ENCODE data around the gene ITM2C.
A peak's percentile ranks its signal among the peaks of the same experiment; 100 is the strongest.

The ITM2C gene

DNA sequence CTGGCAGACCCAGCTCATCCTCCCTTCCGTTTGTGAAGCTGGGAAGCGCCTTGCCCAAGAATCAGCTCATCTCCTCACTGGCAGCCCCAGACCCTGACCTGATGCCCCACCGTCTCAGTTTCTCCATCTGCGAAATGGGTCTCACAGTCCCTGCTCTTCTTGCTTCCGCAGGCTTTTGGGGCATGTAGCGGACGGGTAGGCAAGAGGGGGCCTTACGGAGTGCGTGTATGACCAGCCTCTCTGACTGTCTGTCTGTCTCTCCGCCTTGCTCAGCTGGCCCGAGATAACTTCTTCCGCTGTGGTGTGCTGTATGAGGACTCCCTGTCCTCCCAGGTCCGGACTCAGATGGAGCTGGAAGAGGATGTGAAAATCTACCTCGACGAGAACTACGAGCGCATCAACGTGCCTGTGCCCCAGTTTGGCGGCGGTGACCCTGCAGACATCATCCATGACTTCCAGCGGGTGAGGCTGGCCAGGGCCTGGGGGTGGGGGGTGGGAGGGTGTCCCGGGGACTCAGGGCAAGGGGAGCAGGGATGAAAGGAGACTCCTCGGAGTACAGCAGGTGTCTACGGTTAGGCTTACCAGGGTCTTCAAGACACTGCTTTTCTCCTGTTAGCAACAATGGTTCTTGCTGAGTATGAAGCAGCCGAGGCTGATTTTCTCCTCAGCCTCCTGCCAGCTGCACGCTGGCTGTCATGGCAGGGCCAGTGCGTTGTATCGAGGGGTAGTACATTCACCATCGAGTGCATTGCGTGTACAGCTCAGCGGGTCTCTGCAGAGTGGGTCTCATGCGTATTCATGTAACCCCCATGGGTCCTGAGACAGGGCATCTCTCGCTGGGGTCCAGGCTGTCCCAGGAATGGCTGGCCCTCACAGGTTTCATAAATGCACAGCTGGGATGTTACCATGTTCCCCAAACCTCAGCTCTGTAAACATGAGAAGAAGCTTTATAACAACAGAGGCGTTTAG lies 10.9 kb downstream of the ITM2C start:
- H3K4me3 Mint-ChIP-seq: no peak overlapping the region
- H3K27ac Mint-ChIP-seq: no peak overlapping the region

DNA sequence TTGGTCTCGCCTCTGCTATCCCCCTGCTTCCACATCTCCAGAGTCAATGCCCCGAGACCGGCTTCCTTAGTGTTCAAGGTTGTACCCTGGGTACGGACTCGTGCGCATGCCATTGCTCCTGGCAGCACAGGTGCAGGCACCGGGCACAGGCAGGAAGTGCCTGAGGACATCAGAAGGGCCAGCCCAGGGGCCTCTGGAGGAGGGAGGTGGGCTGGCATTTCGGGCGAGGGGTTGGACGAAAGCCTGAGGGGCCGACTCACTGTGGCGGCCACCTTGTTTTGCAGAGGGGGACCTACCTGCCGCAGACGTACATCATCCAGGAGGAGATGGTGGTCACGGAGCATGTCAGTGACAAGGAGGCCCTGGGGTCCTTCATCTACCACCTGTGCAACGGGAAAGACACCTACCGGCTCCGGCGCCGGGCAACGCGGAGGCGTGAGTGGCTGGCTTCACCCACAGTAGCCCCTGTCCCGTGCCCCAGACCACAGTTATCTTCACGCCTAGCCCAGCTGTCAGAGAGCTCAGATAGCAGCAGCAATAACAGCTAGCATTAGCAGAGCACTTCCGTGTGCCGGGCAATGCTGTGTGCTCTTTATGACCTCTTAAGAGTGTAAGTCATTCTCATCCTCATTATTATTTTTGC lies 12.5 kb downstream of the ITM2C start:
- H3K9me3 Mint-ChIP-seq: no peaks in the 10 kb centered on the region
- H3K27ac Mint-ChIP-seq: no peak overlapping the region
- no peaks in the 10 kb centered on the region for H3K27me3 Mint-ChIP-seq
- H3K4me1 Mint-ChIP-seq: peaks cover 21% of the 10 kb centered on the region
- no peak overlapping the region for H3K4me3 Mint-ChIP-seq
- H3K36me3 Mint-ChIP-seq: peaks cover 3% of the 10 kb centered on the region

More for the DNA sequence above, 10.9 kb downstream of the ITM2C start:
- H3K9me3 Mint-ChIP-seq: no peaks in the 10 kb centered on the region
- no peaks in the 10 kb centered on the region for H3K27me3 Mint-ChIP-seq
- peaks cover 3% of the 10 kb centered on the region for H3K36me3 Mint-ChIP-seq
- H3K4me1 Mint-ChIP-seq: peaks cover 22% of the 10 kb centered on the region

DNA sequence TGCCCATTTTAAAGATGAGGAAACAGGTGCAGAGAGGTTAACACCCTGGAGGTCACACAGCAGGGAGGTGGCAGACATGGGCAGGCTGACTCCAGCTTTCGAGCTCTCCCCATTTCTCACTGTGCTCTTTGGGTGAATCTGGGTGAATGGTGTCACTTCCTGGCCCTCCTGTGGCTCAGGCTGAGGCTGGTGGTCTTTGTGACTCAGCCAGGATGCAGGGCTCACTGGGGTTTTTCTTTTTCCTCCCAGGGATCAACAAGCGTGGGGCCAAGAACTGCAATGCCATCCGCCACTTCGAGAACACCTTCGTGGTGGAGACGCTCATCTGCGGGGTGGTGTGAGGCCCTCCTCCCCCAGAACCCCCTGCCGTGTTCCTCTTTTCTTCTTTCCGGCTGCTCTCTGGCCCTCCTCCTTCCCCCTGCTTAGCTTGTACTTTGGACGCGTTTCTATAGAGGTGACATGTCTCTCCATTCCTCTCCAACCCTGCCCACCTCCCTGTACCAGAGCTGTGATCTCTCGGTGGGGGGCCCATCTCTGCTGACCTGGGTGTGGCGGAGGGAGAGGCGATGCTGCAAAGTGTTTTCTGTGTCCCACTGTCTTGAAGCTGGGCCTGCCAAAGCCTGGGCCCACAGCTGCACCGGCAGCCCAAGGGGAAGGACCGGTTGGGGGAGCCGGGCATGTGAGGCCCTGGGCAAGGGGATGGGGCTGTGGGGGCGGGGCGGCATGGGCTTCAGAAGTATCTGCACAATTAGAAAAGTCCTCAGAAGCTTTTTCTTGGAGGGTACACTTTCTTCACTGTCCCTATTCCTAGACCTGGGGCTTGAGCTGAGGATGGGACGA lies 13.2 kb downstream of the ITM2C start:
- H3K4me3 Mint-ChIP-seq: no peak overlapping the region
- H3K27me3 Mint-ChIP-seq: no peaks in the 10 kb centered on the region
- peaks cover 3% of the 10 kb centered on the region for H3K36me3 Mint-ChIP-seq
- peaks cover 17% of the 10 kb centered on the region for H3K4me1 Mint-ChIP-seq
- no peaks in the 10 kb centered on the region for H3K9me3 Mint-ChIP-seq
- H3K27ac Mint-ChIP-seq: no peak overlapping the region

DNA sequence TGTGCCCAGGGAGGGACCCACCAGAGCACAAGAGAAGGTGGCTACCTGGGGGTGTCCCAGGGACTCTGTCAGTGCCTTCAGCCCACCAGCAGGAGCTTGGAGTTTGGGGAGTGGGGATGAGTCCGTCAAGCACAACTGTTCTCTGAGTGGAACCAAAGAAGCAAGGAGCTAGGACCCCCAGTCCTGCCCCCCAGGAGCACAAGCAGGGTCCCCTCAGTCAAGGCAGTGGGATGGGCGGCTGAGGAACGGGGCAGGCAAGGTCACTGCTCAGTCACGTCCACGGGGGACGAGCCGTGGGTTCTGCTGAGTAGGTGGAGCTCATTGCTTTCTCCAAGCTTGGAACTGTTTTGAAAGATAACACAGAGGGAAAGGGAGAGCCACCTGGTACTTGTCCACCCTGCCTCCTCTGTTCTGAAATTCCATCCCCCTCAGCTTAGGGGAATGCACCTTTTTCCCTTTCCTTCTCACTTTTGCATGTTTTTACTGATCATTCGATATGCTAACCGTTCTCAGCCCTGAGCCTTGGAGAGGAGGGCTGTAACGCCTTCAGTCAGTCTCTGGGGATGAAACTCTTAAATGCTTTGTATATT lies 14.0 kb downstream of the ITM2C start:
- Mint-ChIP-seq H3K9me3 (no peaks in the 10 kb centered on the region), H3K27ac (no peak overlapping the region), H3K27me3 (no peaks in the 10 kb centered on the region), H3K4me3 (no peak overlapping the region), H3K36me3 (peaks cover 3% of the 10 kb centered on the region), H3K4me1 (peaks cover 17% of the 10 kb centered on the region)

DNA sequence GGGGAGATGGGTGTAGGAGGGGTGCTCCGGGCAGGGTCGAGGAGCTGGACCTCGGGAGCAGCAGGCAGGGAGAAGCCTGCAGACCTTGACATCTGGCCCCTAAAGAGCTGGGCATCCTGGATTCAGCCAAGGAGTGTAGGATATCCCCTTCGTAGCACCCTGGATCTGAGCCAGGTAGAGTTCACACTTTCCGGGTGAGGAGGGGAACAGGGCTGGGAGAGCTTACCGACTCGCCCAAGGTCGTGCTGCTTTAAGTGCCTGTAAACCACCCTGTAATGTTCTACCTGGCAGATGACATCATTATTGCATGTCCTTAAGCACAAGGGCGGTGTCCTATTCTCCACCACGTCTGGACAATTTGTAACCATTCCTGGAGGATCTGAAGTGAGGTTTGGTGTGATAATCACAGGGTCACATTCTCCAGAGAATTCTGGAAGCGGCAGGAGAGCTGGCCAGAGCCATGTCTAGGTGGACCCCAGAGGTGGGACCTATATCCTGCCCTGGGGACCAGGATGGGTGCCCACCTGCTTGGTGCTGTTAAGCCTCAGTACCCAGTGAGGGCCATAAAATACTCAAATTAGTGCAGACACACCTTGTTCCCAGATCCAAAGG lies 14.6 kb downstream of the ITM2C start:
- Mint-ChIP-seq H3K36me3 (peaks cover 3% of the 10 kb centered on the region), H3K4me1 (peaks cover 15% of the 10 kb centered on the region), H3K9me3 (no peaks in the 10 kb centered on the region), H3K27me3 (no peaks in the 10 kb centered on the region), H3K4me3 (no peak overlapping the region), H3K27ac (peak overlapping the region; percentile 51)

DNA sequence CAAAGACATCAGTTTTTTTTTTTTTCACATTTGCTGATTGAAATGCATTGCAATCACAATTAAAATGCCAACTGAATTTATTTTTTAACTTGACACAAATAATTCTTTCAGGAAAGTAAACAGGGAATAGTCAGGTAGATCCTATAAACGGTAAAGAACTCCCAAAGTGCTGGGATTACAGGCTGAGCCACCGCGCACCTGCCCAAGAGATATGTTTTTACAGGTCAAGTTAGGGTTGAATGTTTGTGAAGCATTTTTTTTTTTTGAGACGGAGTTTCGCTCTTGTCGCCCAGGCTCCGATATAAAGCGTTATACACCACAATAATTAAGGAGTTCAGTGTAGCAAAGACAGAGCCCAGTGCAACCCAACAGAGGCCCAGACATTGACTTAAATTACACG lies 15.1 kb downstream of the ITM2C start:
- no peak overlapping the region for H3K27ac Mint-ChIP-seq
- peaks cover 3% of the 10 kb centered on the region for H3K36me3 Mint-ChIP-seq

DNA sequence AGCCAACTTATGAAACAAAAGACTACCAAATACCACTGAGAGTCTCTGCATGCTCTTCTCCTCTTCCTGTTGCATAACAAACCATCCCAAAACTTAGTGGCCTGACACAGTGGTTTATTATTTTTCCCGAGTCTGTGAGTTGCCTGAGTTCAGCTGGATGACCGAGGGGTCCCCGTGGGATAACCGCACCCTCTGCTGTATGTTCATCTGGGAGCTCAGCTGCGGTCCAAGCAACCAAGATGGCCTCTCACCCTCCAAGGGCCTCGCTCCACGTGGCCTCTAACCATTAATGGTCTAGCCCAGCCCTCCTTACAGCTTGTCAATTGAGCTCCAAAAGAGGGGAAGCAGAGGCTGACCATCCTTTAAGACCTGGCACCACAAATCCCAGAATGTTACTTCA lies 17.1 kb downstream of the ITM2C start:
- Mint-ChIP-seq H3K9me3 (no peaks in the 10 kb centered on the region), H3K27me3 (no peaks in the 10 kb centered on the region), H3K4me1 (peaks cover 13% of the 10 kb centered on the region), H3K27ac (no peak overlapping the region), H3K4me3 (no peak overlapping the region), H3K36me3 (peaks cover 3% of the 10 kb centered on the region)

More for the DNA sequence above, 15.1 kb downstream of the ITM2C start:
- H3K9me3 Mint-ChIP-seq: no peaks in the 10 kb centered on the region
- no peak overlapping the region for H3K4me3 Mint-ChIP-seq
- peaks cover 13% of the 10 kb centered on the region for H3K4me1 Mint-ChIP-seq
- H3K27me3 Mint-ChIP-seq: no peaks in the 10 kb centered on the region

DNA sequence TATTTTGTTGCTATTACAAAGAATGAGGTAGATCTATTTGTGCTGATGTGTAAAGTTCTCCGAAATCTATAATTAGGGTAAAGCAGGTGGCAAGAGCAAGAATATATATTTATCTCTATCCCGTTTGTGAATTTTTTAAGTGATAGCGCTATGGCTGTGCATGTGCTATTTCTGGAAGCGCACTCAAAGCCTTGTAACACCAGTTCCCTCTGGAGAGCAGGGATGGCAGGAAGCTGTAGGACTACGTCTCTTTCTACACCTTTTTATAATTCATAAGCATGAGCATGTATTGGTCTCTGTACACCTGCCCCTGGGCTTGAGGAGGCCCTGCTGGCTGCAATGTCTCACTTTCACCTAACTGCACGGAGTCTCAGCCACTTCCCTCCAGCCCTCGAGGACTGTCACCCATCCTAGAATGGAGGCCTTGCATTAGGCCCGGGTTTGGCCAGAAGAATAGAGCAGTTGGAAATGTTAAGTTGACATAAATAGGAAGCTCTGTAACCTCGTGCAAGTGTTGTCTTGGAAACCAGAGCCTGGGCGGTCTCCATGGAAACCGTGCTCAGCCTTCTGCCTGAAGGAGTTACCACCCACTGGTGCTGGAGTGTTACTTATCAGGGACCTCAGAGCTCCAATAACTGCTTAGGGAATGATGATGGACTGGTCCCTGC lies 20.9 kb downstream of the ITM2C start:
- Mint-ChIP-seq H3K4me3 (no peak overlapping the region), H3K9me3 (no peaks in the 10 kb centered on the region), H3K4me1 (peaks cover 5% of the 10 kb centered on the region), H3K36me3 (no peaks in the 10 kb centered on the region), H3K27ac (no peak overlapping the region), H3K27me3 (peaks cover 1% of the 10 kb centered on the region)

DNA sequence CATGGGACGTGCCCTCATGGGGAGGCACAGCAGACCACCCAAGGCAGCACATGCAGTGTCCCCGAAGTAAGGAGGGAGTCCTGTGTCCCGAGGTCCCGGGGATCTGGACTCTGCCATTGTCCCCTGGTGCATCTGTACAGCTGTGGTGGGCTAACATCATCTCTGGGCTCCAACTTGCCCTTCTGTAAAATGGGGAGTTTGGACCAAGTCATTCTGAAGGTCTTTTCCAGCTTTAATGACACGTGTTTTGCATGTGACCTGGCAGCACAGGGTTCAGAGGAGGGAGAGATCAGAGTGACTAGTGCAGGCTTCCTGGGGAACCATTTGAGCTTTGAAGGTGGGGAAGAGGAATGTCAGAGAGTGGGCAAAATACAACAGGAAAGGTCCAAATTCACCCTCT lies 21.5 kb downstream of the ITM2C start:
- Mint-ChIP-seq H3K9me3 (no peaks in the 10 kb centered on the region), H3K27ac (no peak overlapping the region), H3K4me1 (peaks cover 5% of the 10 kb centered on the region), H3K27me3 (peaks cover 1% of the 10 kb centered on the region), H3K36me3 (no peaks in the 10 kb centered on the region), H3K4me3 (no peak overlapping the region)

DNA sequence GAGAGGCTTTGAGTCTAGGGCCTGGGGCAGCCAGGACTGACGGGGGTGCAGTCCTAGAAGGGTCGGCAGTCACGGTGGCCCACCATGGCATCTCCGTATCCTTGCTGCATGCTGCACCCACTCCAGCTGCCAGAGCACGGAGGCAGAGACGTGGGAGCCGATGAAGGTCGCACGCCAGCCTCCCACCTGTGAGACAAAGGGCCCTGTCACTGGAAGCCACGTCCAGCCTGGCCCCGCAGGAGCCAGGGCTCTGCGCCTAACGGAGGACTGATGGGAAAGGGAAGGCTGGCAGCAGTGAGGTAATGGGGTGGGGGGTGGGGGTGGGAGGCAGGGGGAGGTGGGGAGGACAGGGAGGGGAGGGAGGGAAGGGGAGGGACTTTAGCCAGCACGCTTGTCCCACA lies 21.9 kb downstream of the ITM2C start:
- Mint-ChIP-seq H3K4me1 (peaks cover 5% of the 10 kb centered on the region), H3K9me3 (no peaks in the 10 kb centered on the region)

DNA sequence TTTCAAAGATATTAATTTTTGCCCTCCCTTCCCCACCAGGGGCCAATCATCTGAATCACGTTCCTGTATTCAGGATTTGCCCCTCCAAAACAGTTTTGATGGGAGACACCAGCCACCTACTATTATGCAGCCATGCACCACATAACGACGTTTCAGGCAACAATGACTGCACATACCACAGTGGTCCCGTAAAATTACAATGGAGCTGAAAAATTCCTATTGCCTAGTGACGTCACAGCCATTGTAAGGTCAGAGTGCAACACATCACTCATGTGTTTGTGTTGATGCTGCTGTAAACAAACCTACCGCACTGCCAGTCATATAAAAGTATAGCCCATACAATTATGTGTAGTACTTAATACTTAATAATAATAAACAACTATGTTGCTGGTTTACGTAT lies 22.6 kb downstream of the ITM2C start:
- H3K4me3 Mint-ChIP-seq: no peak overlapping the region
- no peaks in the 10 kb centered on the region for H3K9me3 Mint-ChIP-seq
- peaks cover 5% of the 10 kb centered on the region for H3K4me1 Mint-ChIP-seq
- peaks cover 3% of the 10 kb centered on the region for H3K27me3 Mint-ChIP-seq
- H3K36me3 Mint-ChIP-seq: no peaks in the 10 kb centered on the region
- no peak overlapping the region for H3K27ac Mint-ChIP-seq

More for the DNA sequence above, 21.9 kb downstream of the ITM2C start:
- H3K4me3 Mint-ChIP-seq: no peak overlapping the region
- H3K36me3 Mint-ChIP-seq: no peaks in the 10 kb centered on the region
- no peak overlapping the region for H3K27ac Mint-ChIP-seq
- H3K27me3 Mint-ChIP-seq: peaks cover 1% of the 10 kb centered on the region

DNA sequence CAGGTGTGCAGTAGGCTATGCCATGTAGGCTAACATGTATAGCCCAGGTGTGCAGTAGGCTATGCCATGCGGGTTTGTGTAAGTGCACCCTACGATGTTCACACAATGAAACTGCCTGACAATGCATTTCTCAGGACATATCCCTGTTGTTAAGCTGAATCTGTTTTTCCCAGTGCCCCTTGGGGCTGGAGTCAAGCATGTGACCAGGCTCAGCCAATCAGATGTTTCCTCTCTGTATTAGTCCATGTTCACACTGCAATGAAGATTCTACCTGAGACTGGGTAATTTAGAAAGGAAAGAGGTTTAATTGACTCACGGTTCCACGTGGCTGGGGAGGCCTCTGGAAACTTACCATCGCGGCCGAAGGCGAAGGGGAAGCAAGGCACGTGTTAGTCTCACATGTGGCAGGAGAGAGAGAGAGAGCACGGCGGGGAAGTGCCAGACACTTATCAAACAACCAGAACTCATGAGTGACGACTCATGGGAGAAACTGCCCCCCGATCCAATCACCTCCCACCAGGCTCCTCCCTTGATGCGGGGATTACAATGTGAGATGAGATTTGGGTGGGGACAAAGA lies 24.2 kb downstream of the ITM2C start:
- Mint-ChIP-seq H3K27ac (no peak overlapping the region), H3K4me1 (no peaks in the 10 kb centered on the region), H3K4me3 (no peak overlapping the region), H3K36me3 (no peaks in the 10 kb centered on the region), H3K9me3 (no peaks in the 10 kb centered on the region), H3K27me3 (peaks cover 4% of the 10 kb centered on the region)

DNA sequence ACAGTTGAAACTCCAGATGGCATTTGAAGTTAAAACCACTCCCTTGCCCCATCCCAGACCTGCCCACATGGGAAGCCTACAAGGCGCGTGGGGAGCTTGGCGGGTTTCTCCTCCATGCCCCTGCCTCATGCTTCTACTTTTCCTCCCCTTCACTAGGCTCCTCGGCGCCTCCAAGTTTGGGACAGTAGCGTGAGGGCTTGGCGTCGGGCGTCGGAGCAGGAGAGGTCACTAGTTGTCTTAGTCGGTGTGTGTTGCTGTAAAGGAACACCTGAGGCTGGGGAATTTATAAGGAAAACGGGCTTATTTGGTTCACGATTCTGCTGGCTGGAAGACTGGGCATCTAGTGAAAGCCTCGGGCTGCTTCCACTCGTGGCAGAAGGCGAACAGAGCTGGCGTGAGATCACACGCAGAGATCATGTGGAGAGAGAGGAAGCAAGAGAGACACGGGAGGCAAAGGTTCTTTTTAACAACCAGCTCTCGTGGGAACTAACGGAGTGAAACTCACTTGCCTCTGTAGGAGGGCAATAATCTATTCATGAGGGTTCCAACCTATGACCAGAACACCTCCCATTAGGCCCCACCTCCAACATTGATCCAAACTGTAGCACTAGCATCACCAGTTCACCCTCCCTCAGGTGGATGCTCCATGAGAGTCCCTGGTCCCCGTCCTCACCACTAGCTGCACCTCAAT lies 25.3 kb downstream of the ITM2C start:
- H3K36me3 Mint-ChIP-seq: no peaks in the 10 kb centered on the region
- no peak overlapping the region for H3K27ac Mint-ChIP-seq
- no peak overlapping the region for H3K4me3 Mint-ChIP-seq
- peaks cover 7% of the 10 kb centered on the region for H3K4me1 Mint-ChIP-seq
- no peaks in the 10 kb centered on the region for H3K9me3 Mint-ChIP-seq
- H3K27me3 Mint-ChIP-seq: peaks cover 6% of the 10 kb centered on the region

DNA sequence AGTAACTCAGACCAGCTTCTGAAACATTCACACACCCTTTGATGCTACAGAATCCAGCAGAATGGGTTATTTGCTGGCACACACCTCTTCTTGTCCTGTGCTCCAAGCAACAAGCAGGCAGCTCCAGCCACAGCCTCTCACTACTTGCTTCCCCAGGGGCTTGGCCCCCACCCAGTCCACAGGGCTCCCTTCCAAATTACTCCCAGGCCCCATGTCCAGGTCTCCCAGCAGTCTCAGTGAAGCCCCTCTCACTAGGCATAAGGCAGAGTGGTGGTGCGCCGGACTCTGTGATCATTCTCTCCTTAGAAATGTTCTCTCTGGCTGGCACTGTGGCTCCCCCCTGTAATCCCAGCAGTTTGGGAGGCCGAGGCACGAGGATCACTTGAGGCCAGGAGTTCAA lies 25.9 kb downstream of the ITM2C start:
- Mint-ChIP-seq H3K27ac (no peak overlapping the region), H3K9me3 (no peaks in the 10 kb centered on the region), H3K27me3 (peaks cover 6% of the 10 kb centered on the region), H3K36me3 (no peaks in the 10 kb centered on the region), H3K4me3 (no peak overlapping the region), H3K4me1 (peaks cover 7% of the 10 kb centered on the region)
